Measurements from ENCODE around the gene RDH16. TPM values are rescaled to one million over a fixed set of nuclear protein-coding genes. Genes with fewer than 3 reads are reported as not detected.
A peak's percentile ranks its signal among the peaks of the same experiment; 100 is the strongest.

The RDH16 gene
- under 1 TPM in 2 of 4 donors, not detected in 2; 0.12 to 0.30 TPM for polyA plus RNA-seq
- long read RNA-seq, donor 1: 0 reads
- long read RNA-seq, donor 2: 0 reads
- long read RNA-seq, donor 3: 0 reads
- long read RNA-seq, donor 4: 0 reads
- long read RNA-seq, donor 5: 0 reads
- long read RNA-seq, donor 6: 0 reads
- long read RNA-seq, donor 7: 0 reads
- long read RNA-seq, donor 8: 0 reads
- long read RNA-seq, donor 9: 0 reads
- long read RNA-seq, donor 10: 0 reads

DNA sequence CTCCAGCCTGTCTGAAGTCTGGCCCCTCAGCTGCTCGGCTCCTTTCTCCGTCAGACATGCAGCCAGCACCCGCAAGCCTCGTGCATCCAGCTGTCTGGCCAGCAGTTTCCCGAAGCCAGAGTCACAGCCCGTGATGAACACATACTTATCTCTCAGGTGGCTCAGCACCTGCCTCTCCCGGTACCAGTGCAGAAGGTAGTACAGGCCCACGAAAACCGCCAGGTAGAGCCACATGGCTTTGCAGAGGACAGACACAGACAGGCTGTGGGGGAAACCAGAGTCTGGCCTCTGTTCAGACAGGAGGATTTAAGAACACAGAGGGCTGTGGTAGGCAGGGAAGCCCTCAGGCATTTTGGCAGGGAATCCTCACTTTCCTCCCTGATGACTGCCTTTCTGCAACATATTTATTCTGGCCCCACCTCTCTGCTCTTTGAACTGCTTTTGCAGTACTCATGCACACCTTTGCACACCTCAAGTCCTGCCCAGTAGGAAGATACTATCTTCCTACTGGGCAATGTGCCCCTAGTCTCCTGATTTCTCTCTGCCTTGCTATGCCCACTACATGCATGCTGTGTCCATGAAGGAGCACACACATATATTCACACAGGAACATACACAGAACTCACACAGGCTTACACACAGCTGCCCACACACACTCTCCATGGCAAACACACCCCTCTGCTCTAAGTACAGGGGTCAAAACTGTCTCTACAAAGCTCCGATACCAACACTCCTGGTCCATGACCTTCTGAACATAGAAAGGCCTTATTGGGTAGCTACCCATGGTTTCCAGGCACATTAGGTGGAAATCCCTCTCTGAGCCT, at the start of gene RDH16:
TSS of gene RDH16 (minus strand) at position 380 of the 824 bp plus-strand sequence. CDS start at position 234, 146 bp downstream.
- Histone ChIP-seq H3K4me3 (ENCODE audit: low read depth in 1 of 3, low read length in 3 of 3) (no peak within 1 kb of the TSS), H3K27ac (ENCODE audit: low read depth in 1 of 3, low read length in 2 of 3) (no peak within 1 kb of the TSS), H3K4me1 (ENCODE audit: control insufficient read depth in 3 of 3, insufficient read depth in 2 of 3, low read depth in 1 of 3, low read length in 2 of 3) (peaks cover 0 to 6% (median 4%) of the 10 kb centered on the region in 3 donors), H3K36me3 (ENCODE audit: control insufficient read depth in 3 of 3, insufficient read depth in 2 of 3, low read depth in 1 of 3, low read length in 3 of 3) (no peaks in the 10 kb centered on the region), H3K27me3 (ENCODE audit: control insufficient read depth in 3 of 3, insufficient read depth in 3 of 3, low read length in 3 of 3) (no peaks in the 10 kb centered on the region), H3K9me3 (ENCODE audit: control insufficient read depth in 2 of 2, insufficient read depth in 1 of 2, low read depth in 1 of 2, low read length in 1 of 2) (peaks cover 1 to 16% of the 10 kb centered on the region in 2 donors)
- DNase-seq (peak; percentile 50 to 72), FAIRE-seq (no peak)
- WGBS, 3 donors: 9 to 62% (median 38%) methylated on average over 10 of the region's 10 CpGs

DNA sequence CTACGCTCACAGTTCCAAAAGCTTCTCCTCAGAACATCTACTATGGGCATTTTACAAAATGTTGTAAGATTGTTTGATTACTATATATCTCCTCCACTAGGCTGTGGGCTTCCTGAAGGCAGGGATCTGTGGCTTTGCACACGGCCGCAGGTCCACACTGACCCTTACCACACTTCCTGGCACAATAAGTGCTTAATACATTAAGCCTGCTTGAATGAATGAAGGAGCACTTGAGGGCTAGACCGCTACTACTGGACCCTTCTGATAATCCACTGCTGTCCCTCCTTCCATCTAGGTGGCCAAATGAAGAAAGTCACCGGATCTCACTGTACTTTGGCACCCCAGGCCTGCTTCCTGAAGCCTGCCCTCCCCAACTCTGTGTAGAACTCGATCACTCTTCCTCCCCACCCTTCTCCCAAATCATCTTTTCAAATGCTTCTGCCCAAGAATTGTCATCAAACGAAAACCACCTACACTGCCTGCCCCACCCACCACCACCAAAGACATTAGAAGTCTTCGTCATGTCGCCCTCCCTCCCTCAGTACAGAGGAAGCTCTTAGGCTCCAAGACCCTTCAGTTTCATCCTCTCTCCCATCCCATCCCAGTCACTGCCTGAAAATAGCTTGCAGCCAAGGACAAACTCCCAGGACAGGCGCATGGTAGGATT, 49.5 kb upstream of the RDH16 start:
- H3K27ac ChIP-seq (ENCODE audit: low read depth in 1 of 3, low read length in 2 of 3): peak overlapping the region in 1 of 3 donors; percentile 48

DNA sequence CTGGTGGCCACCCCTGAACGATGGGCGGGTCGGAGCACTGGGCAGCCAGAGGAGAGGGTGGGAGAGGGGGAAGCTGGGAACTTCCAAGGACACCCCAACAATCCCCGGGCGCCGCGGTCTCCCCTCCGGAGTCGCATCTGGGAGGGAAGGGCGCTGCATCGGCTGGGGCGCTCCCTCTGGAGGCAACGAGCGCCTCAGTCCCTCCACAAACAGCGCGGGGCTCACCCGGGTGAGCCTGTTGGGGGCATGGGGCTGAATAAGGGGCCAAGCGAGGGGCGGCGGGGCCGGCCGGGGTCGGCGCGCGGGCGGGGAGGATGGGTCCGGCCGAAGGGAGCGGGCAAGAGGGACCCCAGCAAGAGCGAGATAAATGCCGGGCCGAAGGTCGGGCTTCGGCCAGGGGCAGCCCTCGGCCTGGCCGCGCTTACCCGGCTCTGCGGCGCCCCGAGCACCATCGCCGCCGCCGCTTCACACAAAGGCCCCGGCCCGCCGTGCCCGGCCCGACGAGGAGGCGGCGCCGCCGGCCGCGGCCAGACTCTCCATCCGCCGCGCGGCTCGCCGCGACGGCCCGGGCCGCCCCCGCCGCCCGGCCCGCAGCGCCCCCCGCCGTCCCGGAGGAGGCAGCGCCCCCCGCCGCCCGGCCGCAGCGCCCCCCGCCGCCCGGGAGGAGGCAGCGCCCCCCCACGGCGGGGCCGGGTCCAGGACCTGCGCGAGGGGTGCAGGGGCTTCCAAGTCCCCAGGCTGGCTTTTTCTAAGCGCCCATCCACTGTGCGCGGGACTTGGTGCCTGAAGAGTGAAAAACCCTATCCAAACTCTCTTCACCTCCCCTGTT, 48.8 kb upstream of the RDH16 start, which contains the start of gene ZBTB39:
TSS of gene ZBTB39 (minus strand) at position 567 of the 829 bp plus-strand sequence. CDS start 1,629 bp downstream, outside the sequence.
- 0 to 1% (median 0%) methylated on average over 30 to 94 of the region's 94 CpGs for WGBS, 3 donors
- H3K4me3 ChIP-seq (ENCODE audit: low read depth in 1 of 3, low read length in 3 of 3): peak within 1 kb of the TSS; percentile 75 to 77 (median 75)
- H3K4me1 ChIP-seq (ENCODE audit: control insufficient read depth in 3 of 3, insufficient read depth in 2 of 3, low read depth in 1 of 3, low read length in 2 of 3): peaks cover 3 to 32% (median 5%) of the 10 kb centered on the region in 3 donors
- FAIRE-seq (no peak), DNase-seq (peak; percentile 54 to 80)
- H3K27ac ChIP-seq (ENCODE audit: low read depth in 1 of 3, low read length in 2 of 3): peak within 1 kb of the TSS in 2 of 3 donors; percentile 48 to 56
- H3K27me3 ChIP-seq (ENCODE audit: control insufficient read depth in 3 of 3, insufficient read depth in 3 of 3, low read length in 3 of 3): no peaks in the 10 kb centered on the region
- H3K36me3 ChIP-seq (ENCODE audit: control insufficient read depth in 3 of 3, insufficient read depth in 2 of 3, low read depth in 1 of 3, low read length in 3 of 3): peaks cover 2 to 36% (median 3%) of the 10 kb centered on the region in 3 donors
- H3K9me3 ChIP-seq (ENCODE audit: control insufficient read depth in 2 of 2, insufficient read depth in 1 of 2, low read depth in 1 of 2, low read length in 1 of 2): no peaks in the 10 kb centered on the region

More for the DNA sequence above, 49.5 kb upstream of the RDH16 start:
- Histone ChIP-seq H3K9me3 (ENCODE audit: control insufficient read depth in 2 of 2, insufficient read depth in 1 of 2, low read depth in 1 of 2, low read length in 1 of 2) (no peaks in the 10 kb centered on the region), H3K4me1 (ENCODE audit: control insufficient read depth in 3 of 3, insufficient read depth in 2 of 3, low read depth in 1 of 3, low read length in 2 of 3) (peaks cover 3 to 26% (median 5%) of the 10 kb centered on the region in 3 donors), H3K27me3 (ENCODE audit: control insufficient read depth in 3 of 3, insufficient read depth in 3 of 3, low read length in 3 of 3) (no peaks in the 10 kb centered on the region), H3K36me3 (ENCODE audit: control insufficient read depth in 3 of 3, insufficient read depth in 2 of 3, low read depth in 1 of 3, low read length in 3 of 3) (peaks cover 2 to 29% (median 3%) of the 10 kb centered on the region in 3 donors), H3K4me3 (ENCODE audit: low read depth in 1 of 3, low read length in 3 of 3) (peak overlapping the region in 2 of 3 donors; percentile 24 to 75)
- DNase-seq (no peak), FAIRE-seq (no peak)
- 41 to 52% (median 44%) methylated on average over 10 of the region's 10 CpGs for WGBS, 3 donors

GRCh38 chr12:57004651-57005050, 47.2 kb upstream of the RDH16 start:
- Histone ChIP-seq H3K27ac (ENCODE audit: low read depth in 1 of 3, low read length in 2 of 3) (no peak overlapping the region), H3K9me3 (ENCODE audit: control insufficient read depth in 2 of 2, insufficient read depth in 1 of 2, low read depth in 1 of 2, low read length in 1 of 2) (no peaks in the 10 kb centered on the region), H3K4me3 (ENCODE audit: low read depth in 1 of 3, low read length in 3 of 3) (no peak overlapping the region), H3K4me1 (ENCODE audit: control insufficient read depth in 3 of 3, insufficient read depth in 2 of 3, low read depth in 1 of 3, low read length in 2 of 3) (peaks cover 3 to 34% (median 5%) of the 10 kb centered on the region in 3 donors), H3K36me3 (ENCODE audit: control insufficient read depth in 3 of 3, insufficient read depth in 2 of 3, low read depth in 1 of 3, low read length in 3 of 3) (peaks cover 2 to 40% (median 3%) of the 10 kb centered on the region in 3 donors), H3K27me3 (ENCODE audit: control insufficient read depth in 3 of 3, insufficient read depth in 3 of 3, low read length in 3 of 3) (no peaks in the 10 kb centered on the region)
- 82 to 92% (median 84%) methylated on average over 6 of the region's 6 CpGs for WGBS, 3 donors
- DNase-seq: no peak
- FAIRE-seq: no peak

DNA sequence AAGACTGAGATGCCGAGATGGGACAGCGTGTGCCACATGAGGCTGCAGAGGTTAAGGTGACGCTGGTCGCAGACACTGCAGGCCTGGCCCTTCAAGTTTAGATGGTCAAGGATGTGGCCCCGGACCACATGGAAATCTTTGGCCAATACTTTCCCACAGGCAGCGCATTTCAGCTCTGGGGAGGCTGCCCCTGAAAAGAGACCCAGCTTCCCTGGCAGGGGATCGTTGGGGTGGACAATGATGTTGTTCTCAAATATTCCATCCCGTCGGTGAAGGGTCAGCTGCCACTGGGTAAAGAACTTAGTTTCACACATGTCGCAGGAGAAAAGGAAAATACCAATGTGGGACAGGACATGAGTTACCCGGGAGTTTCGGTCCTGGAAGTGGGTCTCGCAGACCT, 46.0 kb upstream of the RDH16 start:
- Histone ChIP-seq H3K9me3 (ENCODE audit: control insufficient read depth in 2 of 2, insufficient read depth in 1 of 2, low read depth in 1 of 2, low read length in 1 of 2) (no peaks in the 10 kb centered on the region), H3K36me3 (ENCODE audit: control insufficient read depth in 3 of 3, insufficient read depth in 2 of 3, low read depth in 1 of 3, low read length in 3 of 3) (peaks cover 2 to 47% (median 3%) of the 10 kb centered on the region in 3 donors), H3K27ac (ENCODE audit: low read depth in 1 of 3, low read length in 2 of 3) (no peak overlapping the region), H3K4me3 (ENCODE audit: low read depth in 1 of 3, low read length in 3 of 3) (no peak overlapping the region), H3K4me1 (ENCODE audit: control insufficient read depth in 3 of 3, insufficient read depth in 2 of 3, low read depth in 1 of 3, low read length in 2 of 3) (peaks cover 3 to 26% (median 4%) of the 10 kb centered on the region in 3 donors), H3K27me3 (ENCODE audit: control insufficient read depth in 3 of 3, insufficient read depth in 3 of 3, low read length in 3 of 3) (no peaks in the 10 kb centered on the region)
- FAIRE-seq (no peak), DNase-seq (no peak)
- 93 to 95% (median 94%) methylated on average over 13 of the region's 13 CpGs for WGBS, 3 donors

GRCh38 chr12:57001448-57001906, 44.1 kb upstream of the RDH16 start:
- peaks cover 0 to 15% (median 2%) of the 10 kb centered on the region in 3 donors for H3K4me1 ChIP-seq (ENCODE audit: control insufficient read depth in 3 of 3, insufficient read depth in 2 of 3, low read depth in 1 of 3, low read length in 2 of 3)
- 14 to 32% (median 29%) methylated on average over 13 of the region's 13 CpGs for WGBS, 3 donors
- H3K27me3 ChIP-seq (ENCODE audit: control insufficient read depth in 3 of 3, insufficient read depth in 3 of 3, low read length in 3 of 3): no peaks in the 10 kb centered on the region
- FAIRE-seq: no peak
- no peaks in the 10 kb centered on the region for H3K9me3 ChIP-seq (ENCODE audit: control insufficient read depth in 2 of 2, insufficient read depth in 1 of 2, low read depth in 1 of 2, low read length in 1 of 2)
- no peak overlapping the region for H3K27ac ChIP-seq (ENCODE audit: low read depth in 1 of 3, low read length in 2 of 3)
- peak; percentile 82 for DNase-seq
- peaks cover 2 to 59% (median 3%) of the 10 kb centered on the region in 3 donors for H3K36me3 ChIP-seq (ENCODE audit: control insufficient read depth in 3 of 3, insufficient read depth in 2 of 3, low read depth in 1 of 3, low read length in 3 of 3)
- no peak overlapping the region for H3K4me3 ChIP-seq (ENCODE audit: low read depth in 1 of 3, low read length in 3 of 3)

- H3K4me3 ChIP-seq (ENCODE audit: low read depth in 1 of 3, low read length in 3 of 3): no peak overlapping the region
- H3K4me1 ChIP-seq (ENCODE audit: control insufficient read depth in 3 of 3, insufficient read depth in 2 of 3, low read depth in 1 of 3, low read length in 2 of 3): peaks cover 0 to 15% (median 0%) of the 10 kb centered on the region in 3 donors
- FAIRE-seq: no peak
- no peaks in the 10 kb centered on the region for H3K27me3 ChIP-seq (ENCODE audit: control insufficient read depth in 3 of 3, insufficient read depth in 3 of 3, low read length in 3 of 3)
- no peak for DNase-seq
- H3K27ac ChIP-seq (ENCODE audit: low read depth in 1 of 3, low read length in 2 of 3): no peak overlapping the region
- 62 to 89% (median 73%) methylated on average over 1 of the region's 1 CpG for WGBS, 3 donors
- H3K36me3 ChIP-seq (ENCODE audit: control insufficient read depth in 3 of 3, insufficient read depth in 2 of 3, low read depth in 1 of 3, low read length in 3 of 3): peaks cover 2 to 64% (median 3%) of the 10 kb centered on the region in 3 donors
- no peaks in the 10 kb centered on the region for H3K9me3 ChIP-seq (ENCODE audit: control insufficient read depth in 2 of 2, insufficient read depth in 1 of 2, low read depth in 1 of 2, low read length in 1 of 2)
Observed at GRCh38 chr12:57000393-57000792, 43.0 kb upstream of the RDH16 start.

Data from small intestine (tissue), 16 donors.